Nephron (organoid): Measurements from ENCODE around the gene ASTL.
A peak's percentile ranks its signal among the peaks of the same experiment; 100 is the strongest.
"Not testable (repeated sequence)": the region's sequence is repeated elsewhere in the genome, so short reads cannot be mapped to it uniquely, and the experiment has no call there.

Experiments
- H3K27ac Mint-ChIP-seq, 3 experiments: 2 replicates each; pipeline ENCODE4 v1.8.0; 2020; ENCODE audit warnings: mixed read lengths in 3 of 3, mild to moderate bottlenecking in 2 of 3, moderate library complexity in 1 of 3
- H3K27me3 Mint-ChIP-seq: 2 replicates; pipeline ENCODE4 v1.8.0; 2021; ENCODE audit warnings: low read depth, mild to moderate bottlenecking, moderate library complexity, mixed read lengths
- H3K36me3 Mint-ChIP-seq: 2 replicates; pipeline ENCODE4 v1.8.0; 2020; ENCODE audit warnings: low read depth, mixed read lengths
- H3K4me1 Mint-ChIP-seq: 2 replicates; pipeline ENCODE4 v1.8.0; 2020; ENCODE audit warnings: mixed read lengths
- H3K4me3 Mint-ChIP-seq, 3 experiments: 2 replicates each; pipeline ENCODE4 v1.8.0; 2020; ENCODE audit warnings: mild to moderate bottlenecking in 3 of 3, mixed read lengths in 3 of 3, moderate library complexity in 2 of 3
- H3K9me3 Mint-ChIP-seq: 2 replicates; pipeline ENCODE4 v1.8.0; 2020; ENCODE audit warnings: mixed read lengths
- CTCF ChIP-seq, 3 experiments: fragments of 200-600 bp; sonication (generic); IDR thresholded peaks; one replicate each; pipeline ENCODE4 v1.5.0; 2021; ENCODE audit warnings: antibody characterized with exemption in 3 of 3; ENCODE audit not compliant: unreplicated experiment in 3 of 3

ASTL gene

GRCh38 chr2:96145036-96145847 is 6.9 kb upstream of the ASTL start, which contains the start of gene DUSP2:
DUSP2 (minus strand) TSS chr2:96145440; CDS start chr2:96145354, 86 bp downstream.
- Mint-ChIP-seq H3K9me3 (no peaks in the 10 kb centered on the region), H3K36me3 (no peaks in the 10 kb centered on the region)

GRCh38 chr2:96144481-96145035 is 6.3 kb upstream of the ASTL start:
- Mint-ChIP-seq H3K4me3 (peak overlapping the region; percentile 81 to 88 (median 85)), H3K9me3 (no peaks in the 10 kb centered on the region), H3K4me1 (peaks cover 39% of the 10 kb centered on the region), H3K27me3 (peaks cover 8% of the 10 kb centered on the region), H3K36me3 (no peaks in the 10 kb centered on the region), H3K27ac (peak overlapping the region; percentile 40 to 73 (median 64))
- peak in 1 of 3 experiments; percentile 1 for TF ChIP-seq CTCF (IDR thresholded peaks at IDR 0.05; ENCODE audit: unreplicated experiment in 3 of 3)

More at GRCh38 chr2:96145036-96145847, 6.9 kb upstream of the ASTL start, which contains the start of gene DUSP2:
- Mint-ChIP-seq H3K4me1 (peaks cover 39% of the 10 kb centered on the region), H3K27ac (peak within 1 kb of the TSS; percentile 94 to 95 (median 94)), H3K4me3 (peak within 1 kb of the TSS; percentile 81 to 88 (median 85)), H3K27me3 (peaks cover 8% of the 10 kb centered on the region)
- no peak for TF ChIP-seq CTCF (IDR thresholded peaks at IDR 0.05; ENCODE audit: unreplicated experiment in 3 of 3)

- TF ChIP-seq CTCF (IDR thresholded peaks at IDR 0.05; ENCODE audit: unreplicated experiment in 3 of 3), result peak; percentile 14 to 30 (median 21)
- H3K4me3 Mint-ChIP-seq, result peak overlapping the region; percentile 81 to 88 (median 85)
- no peaks in the 10 kb centered on the region for H3K9me3 Mint-ChIP-seq
- no peaks in the 10 kb centered on the region for H3K36me3 Mint-ChIP-seq
- H3K4me1 Mint-ChIP-seq, result peaks cover 35% of the 10 kb centered on the region
- H3K27ac Mint-ChIP-seq, result peak overlapping the region; percentile 40 to 73 (median 64)
- H3K27me3 Mint-ChIP-seq, result peaks cover 8% of the 10 kb centered on the region
Observed at GRCh38 chr2:96143848-96144480, 5.7 kb upstream of the ASTL start.

GRCh38 chr2:96143231-96143847 is 5.0 kb upstream of the ASTL start:
- peaks cover 9% of the 10 kb centered on the region for H3K27me3 Mint-ChIP-seq
- H3K27ac Mint-ChIP-seq, result peak overlapping the region in 1 of 3 experiments; percentile 31
- H3K9me3 Mint-ChIP-seq, result no peaks in the 10 kb centered on the region
- TF ChIP-seq CTCF (IDR thresholded peaks at IDR 0.05; ENCODE audit: unreplicated experiment in 3 of 3), result no peak
- no peaks in the 10 kb centered on the region for H3K36me3 Mint-ChIP-seq
- H3K4me1 Mint-ChIP-seq, result peaks cover 30% of the 10 kb centered on the region
- H3K4me3 Mint-ChIP-seq, result peak overlapping the region; percentile 81 to 88 (median 85)

GRCh38 chr2:96142217-96143113 is 4.2 kb upstream of the ASTL start:
- Mint-ChIP-seq H3K4me3 (peak overlapping the region; percentile 13 to 80 (median 51)), H3K4me1 (peaks cover 21% of the 10 kb centered on the region), H3K27me3 (peaks cover 11% of the 10 kb centered on the region), H3K36me3 (no peaks in the 10 kb centered on the region), H3K27ac (peak overlapping the region in 1 of 3 experiments; percentile 67), H3K9me3 (no peaks in the 10 kb centered on the region)
- TF ChIP-seq CTCF (IDR thresholded peaks at IDR 0.05; ENCODE audit: unreplicated experiment in 3 of 3), result no peak

GRCh38 chr2:96141624-96141967 is 3.3 kb upstream of the ASTL start:
- not testable (repeated sequence) for H3K9me3 Mint-ChIP-seq, H3K36me3 Mint-ChIP-seq
- Mint-ChIP-seq H3K4me3 (peak overlapping the region in 2 of 3 experiments; percentile 51 to 69), H3K27ac (peak overlapping the region in 1 of 3 experiments; percentile 67), H3K4me1 (peaks cover 13% of the 10 kb centered on the region), H3K27me3 (peaks cover 11% of the 10 kb centered on the region)
